Heart left ventricle (tissue), 16 donors: Measurements from ENCODE around the gene ABCC11. TPM values are rescaled to one million over a fixed set of nuclear protein-coding genes. Genes with fewer than 3 reads are reported as not detected.

Experiments used
- ATAC-seq, 4 donors: fragments of 200-7000 bp; cut with Tn5 transposase; one replicate each; pipeline ENCODE4 v1.9.1; 2020 to 2022; ENCODE audit warnings: moderate library complexity in 4 of 4, mild to moderate bottlenecking in 3 of 4, moderate number of reproducible peaks in 1 of 4
- DNase-seq, 5 donors: peaks; one replicate each; pipeline ENCODE4 v3.0.0-alpha.2; 2020
- H3K27ac ChIP-seq, 12 donors: fragments of 200-600 bp; sonication (generic) in 4 of 12; one replicate each; pipeline versions ENCODE4 v1.5.0 to v1.8.0; 2016 to 2022; ENCODE audit warnings: mild to moderate bottlenecking in 2 of 12
- H3K27me3 ChIP-seq, 9 donors: fragments of 200-600 bp; sonication (generic) in 2 of 9; one replicate each; pipeline versions ENCODE4 v1.5.1 to v1.8.0; 2016 to 2022; ENCODE audit warnings: mild to moderate bottlenecking in 3 of 9
- H3K36me3 ChIP-seq, 9 donors: fragments of 200-600 bp; sonication (generic) in 2 of 9; one replicate each; pipeline versions ENCODE4 v1.5.0 to v1.8.0; 2018 to 2022; ENCODE audit warnings: mild to moderate bottlenecking in 2 of 9
- H3K4me1 ChIP-seq, 12 donors: fragments of 200-600 bp; sonication (generic) in 4 of 12; one replicate each; pipeline versions ENCODE4 v1.5.0 to v1.8.0; 2016 to 2022; ENCODE audit warnings: mild to moderate bottlenecking in 3 of 12
- H3K4me3 ChIP-seq, 12 donors: fragments of 200-600 bp; sonication (generic) in 4 of 12; one replicate each; pipeline versions ENCODE4 v1.5.0 to v1.8.0; 2017 to 2022; ENCODE audit warnings: mild to moderate bottlenecking in 9 of 12, moderate library complexity in 4 of 12
- H3K9me3 ChIP-seq, 12 donors: fragments of 200-600 bp; sonication (generic) in 4 of 12; one replicate each; pipeline versions ENCODE4 v1.5.0 to v1.8.0; 2016 to 2022; ENCODE audit warnings: mild to moderate bottlenecking in 1 of 12
- POLR2A ChIP-seq, 2 donors: fragments of 450-650 bp; IDR thresholded peaks; one replicate each; pipeline ENCODE4 v1.6.1; 2017; ENCODE audit warnings: antibody characterized with exemption in 2 of 2, mild to moderate bottlenecking in 2 of 2, moderate library complexity in 2 of 2
- WGBS, 4 donors: extraction: QIAGEN DNeasy Blood & Tissue Kit in 2 of 4; methylation state at CpG; one replicate each; pipeline versions ENCODE4 v1.1.5 to v1.1.7; 2013 to 2018; 5-methylcytosine and 5-hydroxymethylcytosine counted together
- intact Hi-C, 10 donors: fragments of 100-400 bp; cut with DNase I; formaldehyde crosslinking; loops; one replicate each; pipeline versions ENCODE4 v1.11.1 to v1.14.2; 2022
- polyA plus RNA-seq, 2 donors: library from polyadenylated mRNA; stranded (reverse); fragments of 200-250 nt; gene quantifications; one replicate each; pipeline ENCODE4 v1.2.3, GENCODE V29; 2013
- total RNA-seq, 9 donors: library from RNA; depleted of rRNA in 2 of 9; stranded (reverse); fragments of >200 nt in 2 of 9; fragmentation: NEBNext Ultra II Directional in 3 of 9; extraction: Animal tissue kit (Norgen Biotek cat#: 25700) in 3 of 9; gene quantifications; one replicate each; pipeline versions ENCODE4 v1.1.0 to v1.2.4, GENCODE V29; 2016 to 2023
- TF ChIP-seq, protein P1 (sequence below), 12 donors: fragments of 200-600 bp; sonication (generic) in 4 of 12; IDR thresholded peaks; one replicate each; pipeline versions ENCODE4 v1.5.0 to v1.8.0; 2018 to 2022; ENCODE audit warnings: antibody characterized with exemption in 12 of 12, mild to moderate bottlenecking in 5 of 12
- donor health status: ischemic (EF 13 %, LVEDD 7.1; RV severe dilation, severe dysfunction).
- donor health status: healthy with polysubstance abuse.
- donor health status: DM: no; HTN: yes; CAD: no.
- donor health status: DM: no; HTN: no; CAD: no.
- donor health status: ischemic (EF 25% LVEDD 6.9; RV normal size, moderate dysfunction).
- donor health status: ischemic (EF 25% LVEDD 5.7; RV mildly dilated, moderate dysfunction).
- donor health status: healthy.
- donor health status: DM: yes; HTN: yes; CAD: no.
- donor health status: ischemic (EF 35%, LVEDD 5.7; RV mildly dilated, moderate dysfunction).
- donor health status: nonischemic (EF 11% LVEDD 7.7; RV severe dilation, severe dysfunction).
- donor health status: DM: yes; HTN: yes; CAD: no.
- donor health status: PGD.
- donor health status: ischemic (EF 29% LVEDD 5.4; RV normal size, mild dysfunction).
- donor health status: nonischemic (EF 23%, LVEDD 6.1; RV moderate dilation, normal function).

ABCC11 gene
- total and polyA plus RNA-seq, 11 donors: 0.03 to 0.48 (median 0.20) TPM; not detected in 6

DNA sequence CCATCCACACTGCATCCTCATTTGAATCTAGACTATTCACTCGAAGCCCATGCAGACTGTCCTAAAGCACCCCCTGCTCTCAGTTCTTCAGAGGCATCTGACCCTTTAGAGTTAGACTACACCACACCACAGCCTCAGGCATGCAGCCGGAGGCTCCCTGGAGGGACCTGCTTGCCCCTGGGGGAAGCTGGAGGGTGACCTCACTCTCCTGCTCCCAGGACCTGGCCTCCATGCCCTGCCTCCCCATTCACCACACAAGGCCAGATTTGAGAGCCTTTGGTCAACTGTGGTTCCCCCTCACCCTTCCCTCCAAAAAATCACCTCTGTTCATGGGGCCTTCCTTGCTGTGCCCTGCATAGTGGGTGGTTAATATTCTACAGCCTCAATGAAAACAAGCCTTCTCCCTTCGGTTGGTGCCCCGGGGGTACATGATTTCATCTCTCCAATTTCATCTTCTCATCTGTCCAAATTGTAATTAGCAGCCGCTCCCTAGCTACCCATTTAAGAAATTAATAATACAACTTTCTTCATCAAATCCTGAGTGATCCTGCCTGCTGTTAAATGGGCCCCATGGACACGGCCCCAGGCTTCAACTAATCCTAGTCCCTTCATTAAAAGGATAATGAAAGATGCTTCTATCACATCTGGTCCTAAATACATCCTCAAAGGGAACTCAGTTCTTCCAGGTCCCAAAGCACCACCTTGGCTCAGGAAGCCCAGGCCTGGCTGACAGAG lies 116.0 kb downstream of the ABCC11 start:
- no peak overlapping the region for H3K4me3 ChIP-seq
- H3K4me1 ChIP-seq: peaks cover 0 to 29% (median 17%) of the 10 kb centered on the region in 12 donors
- ATAC-seq (no peak), DNase-seq (no peak)
- 89 to 97% (median 94%) methylated on average over 6 of the region's 6 CpGs for WGBS, 4 donors
- intact Hi-C loops: no loop called here
- no peak overlapping the region for H3K27ac ChIP-seq
- no peak for TF ChIP-seq POLR2A (IDR thresholded peaks at IDR 0.05)
- TF ChIP-seq, protein P1, sequence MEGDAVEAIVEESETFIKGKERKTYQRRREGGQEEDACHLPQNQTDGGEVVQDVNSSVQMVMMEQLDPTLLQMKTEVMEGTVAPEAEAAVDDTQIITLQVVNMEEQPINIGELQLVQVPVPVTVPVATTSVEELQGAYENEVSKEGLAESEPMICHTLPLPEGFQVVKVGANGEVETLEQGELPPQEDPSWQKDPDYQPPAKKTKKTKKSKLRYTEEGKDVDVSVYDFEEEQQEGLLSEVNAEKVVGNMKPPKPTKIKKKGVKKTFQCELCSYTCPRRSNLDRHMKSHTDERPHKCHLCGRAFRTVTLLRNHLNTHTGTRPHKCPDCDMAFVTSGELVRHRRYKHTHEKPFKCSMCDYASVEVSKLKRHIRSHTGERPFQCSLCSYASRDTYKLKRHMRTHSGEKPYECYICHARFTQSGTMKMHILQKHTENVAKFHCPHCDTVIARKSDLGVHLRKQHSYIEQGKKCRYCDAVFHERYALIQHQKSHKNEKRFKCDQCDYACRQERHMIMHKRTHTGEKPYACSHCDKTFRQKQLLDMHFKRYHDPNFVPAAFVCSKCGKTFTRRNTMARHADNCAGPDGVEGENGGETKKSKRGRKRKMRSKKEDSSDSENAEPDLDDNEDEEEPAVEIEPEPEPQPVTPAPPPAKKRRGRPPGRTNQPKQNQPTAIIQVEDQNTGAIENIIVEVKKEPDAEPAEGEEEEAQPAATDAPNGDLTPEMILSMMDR (IDR thresholded peaks at IDR 0.05): no peak
- no peaks in the 10 kb centered on the region for H3K27me3 ChIP-seq
- H3K9me3 ChIP-seq: no peaks in the 10 kb centered on the region
- H3K36me3 ChIP-seq: no peaks in the 10 kb centered on the region

DNA sequence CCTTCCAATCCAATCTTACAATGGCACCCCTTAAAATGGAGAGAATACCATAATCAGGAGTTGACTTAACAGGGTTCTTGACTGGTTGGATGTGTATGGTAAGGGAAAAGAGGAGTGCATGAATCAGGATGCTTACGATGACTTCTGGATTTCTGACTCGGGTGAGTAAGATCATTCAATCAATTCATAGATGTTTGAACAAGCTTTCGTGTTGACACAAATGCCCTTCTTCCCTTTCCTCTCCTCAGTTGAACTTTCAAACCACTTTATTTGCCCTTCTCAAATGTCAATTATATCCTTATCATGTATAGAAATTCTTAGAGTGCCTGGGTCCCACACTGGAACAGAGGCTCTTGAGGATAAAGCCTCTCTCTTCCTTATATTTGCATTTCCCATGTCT lies 117.4 kb downstream of the ABCC11 start:
- Histone ChIP-seq H3K27me3 (no peaks in the 10 kb centered on the region), H3K4me3 (no peak overlapping the region), H3K36me3 (no peaks in the 10 kb centered on the region), H3K27ac (no peak overlapping the region), H3K4me1 (peaks cover 0 to 39% (median 18%) of the 10 kb centered on the region in 12 donors), H3K9me3 (no peaks in the 10 kb centered on the region)
- TF ChIP-seq, protein P1 (IDR thresholded peaks at IDR 0.05): no peak
- TF ChIP-seq POLR2A (IDR thresholded peaks at IDR 0.05): no peak
- DNase-seq: no peak
- intact Hi-C loops: no loop called here
- whole genome bisulfite sequencing, 4 donors: 92 to 96% (median 94%) methylated on average over 3 of the region's 3 CpGs
- no peak for ATAC-seq

DNA sequence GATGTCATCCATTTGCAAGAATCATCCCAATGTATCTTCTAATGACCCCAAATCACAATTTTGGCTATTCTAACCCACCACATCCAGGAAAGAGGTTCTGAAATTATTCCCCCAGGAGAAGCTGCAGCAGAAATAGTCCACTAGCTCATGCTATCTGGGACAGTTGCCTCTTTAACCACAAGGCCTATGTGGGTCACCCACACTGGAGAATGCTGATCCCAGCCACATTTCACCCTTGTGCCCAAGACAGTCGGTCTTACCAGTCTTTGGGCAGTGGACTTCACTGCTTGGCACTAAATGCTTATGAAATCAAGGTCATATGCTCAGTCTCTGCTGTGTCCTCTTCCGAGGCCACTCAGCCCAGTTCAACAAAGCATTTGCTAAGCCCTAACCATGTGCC lies 118.6 kb downstream of the ABCC11 start:
- Histone ChIP-seq H3K27me3 (no peaks in the 10 kb centered on the region), H3K36me3 (no peaks in the 10 kb centered on the region), H3K27ac (no peak overlapping the region), H3K9me3 (no peaks in the 10 kb centered on the region), H3K4me3 (no peak overlapping the region), H3K4me1 (peaks cover 0 to 39% (median 18%) of the 10 kb centered on the region in 12 donors)
- no peak for ATAC-seq
- intact Hi-C loops: no loop called here
- 57 to 78% (median 65%) methylated on average over 2 of the region's 2 CpGs for WGBS, 4 donors
- DNase-seq: no peak
- TF ChIP-seq POLR2A (IDR thresholded peaks at IDR 0.05): no peak
- TF ChIP-seq, protein P1 (IDR thresholded peaks at IDR 0.05): no peak

DNA sequence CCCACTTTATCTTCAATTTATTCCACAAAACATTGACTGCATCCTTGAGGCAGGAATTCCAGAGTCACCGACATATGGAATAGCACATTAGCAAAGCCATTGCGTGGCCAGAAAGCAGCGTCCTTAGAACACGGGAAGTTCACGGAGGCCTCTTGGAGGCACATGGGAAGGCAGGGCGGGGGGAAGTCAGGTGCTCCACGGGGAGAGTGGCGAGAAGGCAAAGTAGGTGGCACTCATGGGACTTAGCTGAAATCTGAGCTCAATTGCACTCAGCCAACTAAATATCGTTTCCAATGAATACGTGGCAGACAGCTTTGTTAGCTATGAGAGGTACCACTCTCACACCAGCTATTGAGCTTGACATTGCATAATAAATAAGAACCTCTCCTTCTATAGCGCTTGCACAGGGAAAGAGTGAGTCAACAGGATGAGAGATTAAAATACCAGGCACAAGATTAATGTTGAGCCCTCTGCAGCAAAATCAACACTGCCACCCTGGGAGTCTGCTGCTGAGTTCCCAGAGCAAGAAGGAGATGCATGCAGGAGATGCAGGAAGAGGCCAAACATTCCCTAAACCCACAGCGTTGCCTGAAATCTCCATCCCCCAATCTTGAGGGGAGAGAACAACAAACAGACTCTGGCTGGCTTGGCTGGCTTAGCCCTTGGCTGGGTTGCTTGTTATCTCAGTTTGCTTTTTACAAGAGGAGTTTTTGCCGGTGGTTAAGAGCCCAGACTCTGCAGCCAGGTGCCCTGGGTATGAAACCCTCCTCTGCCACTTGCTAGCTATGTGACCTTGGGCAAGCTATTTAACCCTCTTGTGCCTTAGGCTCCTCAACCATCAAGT lies 120.3 kb downstream of the ABCC11 start:
- Histone ChIP-seq H3K27me3 (no peaks in the 10 kb centered on the region), H3K9me3 (no peaks in the 10 kb centered on the region), H3K36me3 (no peaks in the 10 kb centered on the region), H3K4me3 (no peak overlapping the region), H3K4me1 (peaks cover 0 to 39% (median 19%) of the 10 kb centered on the region in 12 donors), H3K27ac (peak overlapping the region in 9 of 12 donors; percentile 6 to 71 (median 52))
- ATAC-seq (peak; percentile 40 to 82 (median 61)), DNase-seq (no peak)
- TF ChIP-seq, protein P1 (IDR thresholded peaks at IDR 0.05): no peak
- TF ChIP-seq POLR2A (IDR thresholded peaks at IDR 0.05): no peak
- intact Hi-C loops: no loop called here
- 35 to 48% (median 40%) methylated on average over 13 of the region's 13 CpGs for WGBS, 4 donors
